Immature natural killer cell (primary cell): Measurements from ENCODE around the gene DEFB129. TPM values are rescaled to one million over a fixed set of nuclear protein-coding genes. Genes with fewer than 3 reads are reported as not detected.

Experiments used
- DNase-seq, 3 donors: peaks; one replicate each; pipeline ENCODE4 v3.0.0; 2022; ENCODE audit warnings: mixed read lengths in 1 of 3
- H3K27ac Mint-ChIP-seq, 6 donors: one replicate each; pipeline ENCODE4 v1.8.0; 2020; ENCODE audit warnings: mixed read lengths in 6 of 6, mild to moderate bottlenecking in 5 of 6, inconsistent platforms in 4 of 6, moderate library complexity in 3 of 6
- H3K27me3 Mint-ChIP-seq, 3 donors: one replicate each; pipeline ENCODE4 v1.8.0; 2020 to 2021; ENCODE audit warnings: low read depth in 3 of 3, mild to moderate bottlenecking in 3 of 3, mixed read lengths in 3 of 3, moderate library complexity in 3 of 3, inconsistent platforms in 1 of 3
- H3K36me3 Mint-ChIP-seq, 3 donors: one replicate each; pipeline ENCODE4 v1.8.0; 2020; ENCODE audit warnings: mixed read lengths in 3 of 3, inconsistent platforms in 2 of 3, mild to moderate bottlenecking in 2 of 3
- H3K4me1 Mint-ChIP-seq, 2 donors: one replicate each; pipeline ENCODE4 v1.8.0; 2020; ENCODE audit warnings: inconsistent platforms in 2 of 2, mild to moderate bottlenecking in 2 of 2, mixed read lengths in 2 of 2, moderate library complexity in 1 of 2
- H3K4me3 Mint-ChIP-seq, 5 donors: one replicate each; pipeline ENCODE4 v1.8.0; 2020; ENCODE audit warnings: mild to moderate bottlenecking in 5 of 5, mixed read lengths in 5 of 5, inconsistent platforms in 3 of 5, moderate library complexity in 3 of 5
- H3K9me3 Mint-ChIP-seq, 6 donors: one replicate each; pipeline ENCODE4 v1.8.0; 2020; ENCODE audit warnings: mild to moderate bottlenecking in 6 of 6, mixed read lengths in 6 of 6, inconsistent platforms in 4 of 6, moderate library complexity in 3 of 6
- polyA plus RNA-seq, 3 donors: library from polyadenylated mRNA; unstranded; fragments of 300-500 nt; fragmentation: Illumina TruSeq; gene quantifications; one replicate each; pipeline ENCODE4 v1.2.3, GENCODE V29; 2021

The DEFB129 gene
- polyA plus RNA-seq, 3 donors from 2014 or later, result not detected

DNA sequence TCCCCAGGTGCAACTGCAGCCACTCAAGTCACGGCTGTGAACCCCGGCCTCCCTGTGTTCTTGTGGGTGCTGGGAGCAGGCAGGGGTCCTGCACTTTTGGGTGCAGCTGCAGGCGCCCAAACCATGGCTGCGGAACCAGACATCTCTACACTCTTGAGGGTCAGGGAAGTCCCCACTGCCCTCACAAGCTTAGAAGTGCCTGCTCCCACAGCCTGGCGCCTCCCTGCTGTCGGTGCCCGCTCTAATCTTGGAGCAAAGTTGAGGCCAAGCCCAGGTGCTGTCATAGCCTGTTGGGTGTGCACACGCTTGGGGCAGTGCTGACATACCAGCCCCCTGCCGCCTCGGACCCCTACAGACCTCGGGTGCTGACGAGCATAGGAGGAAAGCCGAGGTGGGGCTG is 36.6 kb downstream of the DEFB129 start:
- H3K27ac Mint-ChIP-seq, result no peak overlapping the region
- DNase-seq, result no peak
- no peaks in the 10 kb centered on the region for H3K9me3 Mint-ChIP-seq
- H3K27me3 Mint-ChIP-seq, result peaks cover 3 to 7% (median 4%) of the 10 kb centered on the region in 3 donors
- H3K36me3 Mint-ChIP-seq, result no peaks in the 10 kb centered on the region
- H3K4me3 Mint-ChIP-seq, result no peak overlapping the region
- H3K4me1 Mint-ChIP-seq, result peaks cover 3 to 11% of the 10 kb centered on the region in 2 donors

DNA sequence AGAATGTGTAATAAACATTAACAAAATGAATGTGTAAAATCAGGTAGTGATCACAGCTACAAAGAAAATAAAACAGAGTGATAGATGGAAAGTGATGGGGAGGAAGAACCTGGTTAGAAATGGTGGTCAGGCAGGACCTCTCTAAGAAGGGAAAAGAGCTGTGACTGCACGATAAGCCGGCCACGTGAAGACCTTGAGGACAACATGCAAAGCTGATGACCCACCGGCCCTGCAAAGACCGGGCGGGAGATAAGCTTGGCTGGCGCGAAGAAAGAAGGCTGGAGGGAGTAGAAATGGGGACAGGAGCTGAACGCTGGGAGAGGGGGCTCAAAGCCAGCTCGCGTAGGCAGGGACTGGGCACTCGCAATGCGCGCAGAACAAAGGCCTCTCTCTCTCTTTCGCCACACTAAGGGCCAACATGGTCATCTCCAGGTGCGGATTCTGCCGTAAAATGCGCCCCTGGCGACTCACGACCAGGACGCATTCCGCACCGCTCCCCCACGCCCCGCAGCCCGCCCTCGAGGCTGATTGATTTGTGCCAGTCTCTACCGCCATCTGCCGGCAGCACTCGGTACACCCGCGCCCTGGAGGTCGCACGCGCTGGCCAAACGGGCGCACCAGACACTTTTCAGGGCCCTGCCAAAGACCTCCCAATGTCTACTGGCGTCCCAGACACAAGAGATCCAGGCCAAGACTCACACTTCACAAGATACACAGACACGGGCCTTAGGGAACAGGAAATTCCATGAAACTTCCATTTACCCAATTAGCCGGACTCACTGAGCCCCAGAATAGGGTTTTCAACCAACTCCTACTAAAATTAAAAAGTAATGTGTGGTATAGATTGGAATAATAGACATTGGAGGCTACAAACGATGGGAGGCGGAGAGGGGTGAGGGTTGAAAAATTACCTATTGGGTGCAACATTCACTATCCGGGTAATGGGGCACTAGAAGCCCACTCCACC is 39.8 kb downstream of the DEFB129 start:
- Mint-ChIP-seq H3K27me3 (peaks cover 0 to 5% (median 3%) of the 10 kb centered on the region in 3 donors), H3K36me3 (no peaks in the 10 kb centered on the region), H3K4me1 (peaks cover 3 to 11% of the 10 kb centered on the region in 2 donors), H3K4me3 (peak overlapping the region; percentile 61 to 84 (median 81)), H3K9me3 (no peaks in the 10 kb centered on the region), H3K27ac (no peak overlapping the region)
- peak; percentile 82 to 84 (median 83) for DNase-seq

DNA sequence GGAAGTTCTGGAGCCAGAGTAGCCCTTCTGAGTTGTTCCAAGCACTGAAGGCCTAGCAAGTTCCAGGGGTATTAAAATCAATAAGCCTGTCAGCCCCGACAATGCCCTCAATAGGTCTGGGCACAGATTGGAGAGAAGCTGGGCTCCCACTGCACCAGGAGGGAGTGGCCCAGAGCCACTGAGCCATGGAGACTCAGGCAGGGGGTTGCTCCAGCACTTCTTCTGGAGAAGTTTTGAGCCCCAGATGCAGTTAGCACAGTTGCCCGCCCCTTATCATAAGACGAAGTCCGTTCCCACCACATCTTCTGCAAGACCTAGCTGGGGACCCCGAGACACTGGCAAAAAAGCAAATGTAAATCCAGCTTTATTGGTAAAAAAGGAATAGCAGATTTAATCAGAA is 43.5 kb downstream of the DEFB129 start:
- DNase-seq, result no peak
- no peaks in the 10 kb centered on the region for H3K9me3 Mint-ChIP-seq
- peaks cover 0 to 3% (median 0%) of the 10 kb centered on the region in 3 donors for H3K36me3 Mint-ChIP-seq
- peaks cover 3 to 11% of the 10 kb centered on the region in 2 donors for H3K4me1 Mint-ChIP-seq
- H3K27me3 Mint-ChIP-seq, result peaks cover 2 to 4% (median 2%) of the 10 kb centered on the region in 3 donors
- no peak overlapping the region for H3K27ac Mint-ChIP-seq
- H3K4me3 Mint-ChIP-seq, result no peak overlapping the region

DNA sequence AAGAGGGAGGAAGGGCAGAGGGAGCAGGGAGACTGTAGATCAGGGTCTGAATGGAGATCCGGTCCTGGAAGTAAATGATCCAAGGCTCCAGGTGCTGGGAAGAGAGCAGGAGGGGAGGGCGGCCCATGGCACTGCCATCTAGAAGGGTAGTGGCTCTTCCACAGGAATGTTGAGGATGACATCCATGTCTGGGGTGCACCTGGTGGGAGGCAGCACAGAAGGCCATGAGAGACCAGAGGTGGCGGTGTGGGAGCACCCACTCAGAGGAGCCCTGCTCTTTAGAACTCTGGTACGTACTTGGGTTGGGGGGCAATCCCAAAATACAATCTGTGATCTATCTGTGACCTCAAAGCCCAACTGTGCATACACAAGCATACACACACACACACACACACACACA is 44.0 kb downstream of the DEFB129 start:
- Mint-ChIP-seq H3K36me3 (peaks cover 0 to 4% (median 3%) of the 10 kb centered on the region in 3 donors), H3K4me1 (peaks cover 3 to 11% of the 10 kb centered on the region in 2 donors), H3K27me3 (peaks cover 0 to 4% (median 2%) of the 10 kb centered on the region in 3 donors), H3K4me3 (no peak overlapping the region), H3K27ac (no peak overlapping the region), H3K9me3 (no peaks in the 10 kb centered on the region)
- no peak for DNase-seq

DNA sequence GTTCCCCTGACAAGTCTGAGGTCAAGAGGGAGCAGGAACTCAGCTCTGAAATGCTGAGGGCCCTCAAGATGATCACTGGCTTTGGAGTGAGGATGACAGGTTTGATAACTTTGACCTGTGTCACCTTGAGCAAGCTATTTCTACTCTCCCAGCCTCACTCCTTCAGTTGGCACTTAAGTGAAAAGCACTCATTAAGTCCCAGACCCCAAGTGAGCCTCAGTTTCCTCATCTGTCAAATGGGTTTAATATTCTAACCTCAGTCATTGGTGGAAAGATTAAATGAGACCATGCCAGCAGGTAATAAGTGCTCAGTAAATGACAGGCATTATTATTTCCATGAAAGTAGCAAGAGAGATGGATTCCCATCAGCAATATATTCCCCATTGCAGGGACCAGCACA is 44.5 kb downstream of the DEFB129 start:
- Mint-ChIP-seq H3K4me3 (no peak overlapping the region), H3K27ac (no peak overlapping the region), H3K36me3 (peaks cover 0 to 8% (median 5%) of the 10 kb centered on the region in 3 donors), H3K4me1 (peaks cover 2 to 7% of the 10 kb centered on the region in 2 donors), H3K27me3 (peaks cover 0 to 2% (median 1%) of the 10 kb centered on the region in 3 donors), H3K9me3 (no peaks in the 10 kb centered on the region)
- DNase-seq, result no peak

DNA sequence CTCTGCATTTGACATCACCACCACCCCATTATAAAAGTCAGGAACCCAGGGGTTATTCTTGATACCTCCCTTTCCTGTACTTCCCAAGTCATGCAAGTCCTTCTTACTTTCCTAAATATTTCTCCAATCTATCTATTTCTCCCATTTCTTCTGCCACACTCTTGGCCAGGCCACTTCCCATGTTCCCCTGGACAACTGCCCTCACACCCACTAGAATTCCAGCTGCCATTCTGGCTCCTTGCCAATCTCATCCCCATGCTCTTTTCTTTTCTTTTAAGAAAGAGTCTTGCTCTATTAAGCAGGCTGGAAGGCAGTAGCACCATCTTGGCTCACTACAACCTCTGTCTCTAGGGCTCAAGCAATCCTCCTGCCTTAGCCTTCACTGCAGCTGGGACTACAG is 45.7 kb downstream of the DEFB129 start:
- H3K4me3 Mint-ChIP-seq, result no peak overlapping the region
- no peak for DNase-seq
- no peaks in the 10 kb centered on the region for H3K4me1 Mint-ChIP-seq
- H3K27ac Mint-ChIP-seq, result no peak overlapping the region
- H3K9me3 Mint-ChIP-seq, result no peaks in the 10 kb centered on the region
- H3K36me3 Mint-ChIP-seq, result peaks cover 0 to 8% (median 5%) of the 10 kb centered on the region in 3 donors
- H3K27me3 Mint-ChIP-seq, result peaks cover 0 to 2% (median 1%) of the 10 kb centered on the region in 3 donors

DNA sequence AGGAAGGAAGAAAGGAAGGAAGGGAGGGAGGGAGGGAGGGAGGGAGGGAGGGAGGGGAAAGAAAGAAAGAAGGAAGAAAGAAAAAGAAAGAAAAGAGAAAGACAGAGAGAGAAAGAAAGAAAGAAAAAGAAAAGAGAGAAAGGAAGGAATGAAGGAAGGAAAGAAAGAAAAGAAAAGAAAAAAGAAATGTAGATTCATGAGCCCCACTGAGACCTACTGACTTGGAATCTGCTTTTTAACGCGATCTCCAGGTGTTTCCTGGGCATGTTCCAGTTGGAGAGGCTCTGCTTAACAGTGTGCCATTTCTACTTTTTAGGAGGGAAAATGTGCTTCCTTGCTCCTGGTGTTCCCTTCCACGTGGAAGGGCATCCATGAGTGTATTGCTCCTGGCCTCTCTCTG is 46.8 kb downstream of the DEFB129 start:
- peaks cover 0 to 8% (median 5%) of the 10 kb centered on the region in 3 donors for H3K36me3 Mint-ChIP-seq

DNA sequence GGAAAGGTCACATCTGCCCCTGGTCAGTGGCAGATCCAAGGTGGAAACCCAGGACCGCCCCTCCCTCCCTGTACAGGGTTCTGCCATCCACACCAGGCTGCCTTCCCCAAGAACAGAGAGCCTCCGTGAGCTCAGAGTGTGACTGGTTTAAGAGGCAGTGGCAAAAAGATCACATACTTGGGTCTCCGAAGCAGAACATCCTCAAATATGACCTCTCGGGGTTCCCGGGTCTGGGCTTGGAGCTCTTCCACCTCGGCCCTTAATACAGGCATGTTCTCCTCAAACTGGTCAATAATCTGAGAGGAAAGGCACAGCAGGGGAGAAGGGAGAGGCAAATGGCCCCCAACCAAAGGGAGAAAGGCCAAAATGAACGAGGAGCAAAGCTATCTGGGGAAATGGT is 48.7 kb downstream of the DEFB129 start:
- peaks cover 0 to 8% (median 5%) of the 10 kb centered on the region in 3 donors for H3K36me3 Mint-ChIP-seq
- peaks cover 0 to 2% (median 1%) of the 10 kb centered on the region in 3 donors for H3K27me3 Mint-ChIP-seq
- no peak overlapping the region for H3K4me3 Mint-ChIP-seq
- DNase-seq, result no peak
- no peak overlapping the region for H3K27ac Mint-ChIP-seq
- no peaks in the 10 kb centered on the region for H3K9me3 Mint-ChIP-seq
- H3K4me1 Mint-ChIP-seq, result peaks cover 0 to 3% of the 10 kb centered on the region in 2 donors

More for the DNA sequence above, 46.8 kb downstream of the DEFB129 start:
- no peak for DNase-seq
- Mint-ChIP-seq H3K4me3 (no peak overlapping the region), H3K27me3 (peaks cover 0 to 2% (median 1%) of the 10 kb centered on the region in 3 donors), H3K27ac (no peak overlapping the region), H3K4me1 (peaks cover 0 to 3% of the 10 kb centered on the region in 2 donors), H3K9me3 (no peaks in the 10 kb centered on the region)

DNA sequence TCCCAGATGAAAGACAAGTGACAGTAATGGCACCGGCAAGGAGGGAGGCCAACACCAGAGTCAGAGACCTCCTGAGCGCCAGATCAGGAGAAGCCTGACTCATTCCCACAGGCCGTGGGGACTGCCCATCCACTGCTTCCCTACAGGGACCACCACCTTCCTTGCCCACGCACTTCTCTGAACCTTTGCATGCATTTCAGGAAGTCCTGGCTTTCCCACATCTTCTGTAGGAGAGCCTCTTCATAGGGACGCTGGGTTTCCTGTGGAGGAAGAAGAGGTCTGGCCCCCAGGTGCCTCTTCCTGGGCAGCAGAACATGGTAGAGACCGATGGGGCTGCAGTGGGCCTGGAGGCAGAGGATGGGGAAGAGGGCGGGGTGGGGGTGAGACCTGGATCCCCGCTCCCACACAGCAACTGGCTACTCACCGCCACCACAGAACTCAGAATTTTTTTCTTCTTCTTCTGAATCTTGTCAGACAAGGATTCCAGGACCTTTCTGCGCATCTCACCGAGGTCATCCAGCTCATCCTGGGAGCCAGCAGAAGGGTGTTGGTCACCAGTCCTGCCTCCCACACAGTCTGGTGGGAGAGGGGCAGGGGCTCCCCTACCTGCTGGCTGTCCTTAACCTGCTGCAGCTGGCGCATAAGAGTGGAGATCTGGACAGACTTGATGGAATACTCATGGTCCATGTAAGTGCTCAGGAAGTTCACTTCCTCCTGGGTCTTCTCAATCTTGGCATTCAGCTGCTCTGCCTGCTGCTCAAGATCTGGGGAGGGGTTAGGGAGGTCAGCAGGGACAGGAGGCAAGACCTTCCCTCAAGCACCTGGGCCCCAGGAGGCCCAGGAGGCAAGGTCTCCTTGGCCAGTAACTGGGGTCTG is 49.8 kb downstream of the DEFB129 start:
- Mint-ChIP-seq H3K27me3 (peaks cover 0 to 2% (median 1%) of the 10 kb centered on the region in 3 donors), H3K36me3 (peaks cover 0 to 9% (median 8%) of the 10 kb centered on the region in 3 donors), H3K4me3 (no peak overlapping the region), H3K27ac (no peak overlapping the region), H3K9me3 (no peaks in the 10 kb centered on the region), H3K4me1 (peaks cover 0 to 3% of the 10 kb centered on the region in 2 donors)
- DNase-seq, result no peak

DNA sequence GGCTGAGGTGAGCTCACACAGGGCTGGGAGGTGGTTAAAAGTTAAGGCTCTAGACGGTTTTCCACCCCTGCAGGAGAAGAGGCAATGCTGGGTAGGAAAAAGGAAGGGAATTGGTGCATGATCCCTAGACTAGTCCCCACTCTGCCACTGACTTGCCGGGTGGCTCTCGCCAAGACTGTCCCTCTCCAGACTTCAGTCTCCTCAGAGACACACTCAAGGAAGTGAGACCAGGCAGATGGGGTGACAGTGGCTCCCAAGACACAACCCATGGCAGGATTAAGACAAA is 50.4 kb downstream of the DEFB129 start:
- H3K27ac Mint-ChIP-seq, result no peak overlapping the region
- no peaks in the 10 kb centered on the region for H3K9me3 Mint-ChIP-seq
- peaks cover 0 to 11% (median 8%) of the 10 kb centered on the region in 3 donors for H3K36me3 Mint-ChIP-seq
- H3K4me3 Mint-ChIP-seq, result no peak overlapping the region
- peaks cover 0 to 3% (median 1%) of the 10 kb centered on the region in 3 donors for H3K27me3 Mint-ChIP-seq
- peaks cover 0 to 3% of the 10 kb centered on the region in 2 donors for H3K4me1 Mint-ChIP-seq
- no peak for DNase-seq

DNA sequence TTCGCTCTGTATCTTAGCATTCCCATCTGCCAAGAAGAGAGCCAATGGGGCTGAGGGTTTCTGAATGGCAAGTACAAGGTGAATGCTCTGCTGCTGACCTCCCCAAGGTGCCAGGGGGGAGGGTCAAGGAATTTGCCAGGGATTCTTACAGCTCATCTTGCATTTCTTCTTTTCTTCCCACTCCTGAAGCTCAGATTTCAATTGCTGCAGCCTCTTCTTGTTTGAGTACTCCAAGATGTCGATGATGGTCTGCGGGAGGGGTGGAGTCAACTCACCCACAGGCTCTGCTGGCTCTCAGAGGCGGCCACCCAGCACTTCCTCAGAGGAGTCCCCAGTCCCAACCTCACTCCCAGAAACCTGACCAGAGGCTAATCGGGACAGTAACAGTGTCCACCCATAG is 51.1 kb downstream of the DEFB129 start:
- Mint-ChIP-seq H3K27me3 (peaks cover 0 to 1% (median 0%) of the 10 kb centered on the region in 3 donors), H3K4me1 (peaks cover 0 to 3% of the 10 kb centered on the region in 2 donors), H3K9me3 (no peaks in the 10 kb centered on the region), H3K36me3 (peaks cover 0 to 11% (median 8%) of the 10 kb centered on the region in 3 donors), H3K27ac (no peak overlapping the region), H3K4me3 (no peak overlapping the region)
- no peak for DNase-seq

DNA sequence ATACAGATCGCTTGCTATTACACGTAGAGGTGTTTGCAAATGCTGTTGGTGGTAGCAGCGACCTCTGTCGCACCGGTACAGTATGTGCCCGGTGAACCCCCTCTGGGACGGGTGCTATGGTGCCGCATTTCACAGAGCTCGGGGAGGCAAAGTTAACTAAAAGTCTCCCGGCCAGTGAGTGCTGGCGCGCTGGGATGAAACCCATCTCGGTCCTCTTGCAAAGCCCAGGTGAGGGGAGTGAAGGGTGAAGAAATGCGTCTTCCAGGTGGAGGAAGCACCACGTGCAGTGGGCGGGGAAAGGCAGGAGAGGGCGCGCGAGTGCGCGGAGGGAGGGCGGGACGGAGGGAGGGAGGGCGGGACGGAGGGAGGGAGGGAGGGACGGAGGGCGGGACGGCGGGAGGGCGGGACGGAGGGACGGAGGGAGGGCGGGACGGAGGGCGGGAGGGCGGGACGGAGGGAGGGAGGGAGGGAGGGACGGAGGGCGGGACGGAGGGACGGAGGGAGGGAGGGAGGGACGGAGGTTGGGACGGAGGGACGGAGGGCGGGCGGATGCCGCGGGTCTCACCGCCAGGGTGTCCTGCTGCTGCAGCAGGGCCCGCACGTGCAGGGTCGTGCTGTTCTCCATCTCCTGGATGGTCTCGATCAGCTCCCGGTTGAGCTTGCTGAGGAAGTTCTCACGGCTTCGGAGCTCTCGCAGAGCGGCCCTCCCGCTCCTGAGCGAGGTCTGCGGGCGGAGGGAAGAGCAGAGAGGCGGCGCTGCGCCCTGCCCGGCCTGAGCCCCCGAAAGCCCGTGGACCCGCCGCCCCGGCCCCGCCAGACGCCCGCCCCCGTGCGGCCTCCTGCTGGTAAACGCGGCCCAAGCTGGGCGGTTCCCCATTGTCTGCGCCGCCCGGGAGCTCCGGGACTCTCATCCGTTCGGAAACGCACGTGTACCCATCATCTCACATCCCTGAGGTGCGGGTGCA is 51.8 kb downstream of the DEFB129 start:
- Mint-ChIP-seq H3K4me3 (peak overlapping the region in 1 of 5 donors; percentile 57), H3K27ac (peak overlapping the region in 1 of 6 donors; percentile 61), H3K27me3 (peaks cover 0 to 1% (median 0%) of the 10 kb centered on the region in 3 donors), H3K36me3 (peaks cover 0 to 16% (median 8%) of the 10 kb centered on the region in 3 donors), H3K4me1 (peaks cover 0 to 3% of the 10 kb centered on the region in 2 donors), H3K9me3 (no peaks in the 10 kb centered on the region)
- DNase-seq, result no peak
